ENCODE measurements around the gene C2orf15.
"Not testable (repeated sequence)": the region's sequence is repeated elsewhere in the genome, so short reads cannot be mapped to it uniquely, and the experiment has no call there.

Gene C2orf15, protein sequence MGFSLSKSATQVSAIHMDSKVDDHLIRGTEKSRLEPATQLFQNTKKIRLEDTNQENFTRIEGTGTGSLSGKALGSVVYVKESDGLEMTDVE

GRCh38 chr2:99141110-99142108 lies at the start of gene C2orf15:
TSS of gene C2orf15 (plus strand) at chr2:99141707. CDS start at chr2:99150559, 8,852 bp downstream.
- DNase-seq: peak; percentile 85

DNA sequence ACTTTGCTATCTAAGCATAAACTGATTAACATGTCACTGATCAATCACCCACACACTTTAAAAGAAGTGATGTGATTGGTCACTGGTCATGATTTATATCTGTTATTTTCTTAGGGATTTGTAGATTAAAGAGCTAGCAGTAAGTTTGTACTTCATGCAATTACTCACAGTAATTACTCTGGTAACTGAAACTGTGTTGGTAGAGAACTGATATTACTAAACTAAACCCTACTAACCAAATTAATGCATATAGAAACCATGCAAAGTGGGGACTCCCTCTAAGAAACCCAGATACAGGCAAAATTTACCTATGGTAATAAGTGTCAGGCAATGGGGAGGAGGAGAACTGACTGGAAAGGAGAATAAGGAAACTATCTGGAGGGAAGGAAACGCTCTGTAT lies 44.8 kb upstream of the C2orf15 start:
- no peak for DNase-seq

GRCh38 chr2:99101697-99102096 lies 39.8 kb upstream of the C2orf15 start:
- no peak for DNase-seq

DNA sequence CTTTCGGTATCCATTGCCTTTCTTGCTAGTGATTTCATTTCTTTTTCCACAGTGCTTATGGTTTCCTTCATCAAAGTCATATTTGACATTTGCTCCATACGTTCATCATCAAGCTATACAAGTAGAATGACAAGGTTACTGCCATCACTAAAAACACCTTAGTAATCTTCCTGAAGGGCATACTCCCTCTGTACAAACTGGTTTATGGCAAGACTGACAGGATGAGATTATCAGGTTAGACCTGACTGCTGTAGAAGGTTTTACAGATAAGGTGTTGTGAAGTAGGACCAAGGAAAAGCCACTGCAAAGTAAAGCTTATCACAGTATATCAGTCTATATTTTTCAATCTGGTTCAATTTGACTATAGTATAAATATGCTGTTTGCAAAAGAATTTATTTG lies 37.5 kb upstream of the C2orf15 start:
- DNase-seq: no peak

GRCh38 chr2:99106913-99107312 lies 34.6 kb upstream of the C2orf15 start:
- no peak for DNase-seq

GRCh38 chr2:99111236-99111635 lies 30.3 kb upstream of the C2orf15 start:
- DNase-seq: no peak

GRCh38 chr2:99111945-99112344 lies 29.6 kb upstream of the C2orf15 start:
- no peak for DNase-seq

DNA sequence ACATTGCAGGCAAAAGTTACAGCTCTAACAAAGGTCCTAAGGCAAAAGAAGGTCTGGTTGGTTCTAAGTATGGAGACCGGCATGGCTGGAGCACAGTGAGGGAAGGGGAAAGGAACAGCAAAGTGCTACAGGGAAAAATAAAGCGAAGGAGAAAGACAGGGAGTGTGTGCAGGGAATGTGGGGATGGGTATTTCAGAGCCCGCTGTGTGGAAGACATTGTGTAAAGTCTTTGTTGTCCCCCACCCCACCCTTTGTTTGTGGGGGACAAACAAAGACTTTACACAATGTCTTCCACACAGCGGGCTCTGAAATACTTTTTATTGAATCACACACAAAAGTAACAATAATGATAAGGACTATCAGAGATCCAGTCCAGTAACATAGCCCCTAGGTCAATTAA lies 28.9 kb upstream of the C2orf15 start:
- no peak for DNase-seq

DNA sequence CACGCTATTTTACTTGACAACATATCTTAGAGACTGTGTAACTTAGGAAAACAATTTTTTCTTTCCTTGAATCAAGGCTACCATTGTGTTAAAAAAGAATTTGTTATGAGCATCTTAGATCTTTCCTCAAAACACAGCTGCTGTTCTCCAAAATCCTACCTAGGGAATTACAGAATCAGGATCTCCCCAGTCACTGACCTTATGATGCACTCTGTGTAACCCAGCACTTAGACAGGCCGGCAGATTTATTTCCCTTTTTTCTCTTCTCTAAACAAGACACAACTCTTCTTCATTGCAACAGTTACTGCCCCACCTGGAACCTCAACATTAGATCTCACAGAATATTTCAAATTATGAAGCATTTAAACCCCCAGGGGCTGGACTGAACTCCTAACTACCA lies 13.5 kb upstream of the C2orf15 start:
- no peak for DNase-seq

DNA sequence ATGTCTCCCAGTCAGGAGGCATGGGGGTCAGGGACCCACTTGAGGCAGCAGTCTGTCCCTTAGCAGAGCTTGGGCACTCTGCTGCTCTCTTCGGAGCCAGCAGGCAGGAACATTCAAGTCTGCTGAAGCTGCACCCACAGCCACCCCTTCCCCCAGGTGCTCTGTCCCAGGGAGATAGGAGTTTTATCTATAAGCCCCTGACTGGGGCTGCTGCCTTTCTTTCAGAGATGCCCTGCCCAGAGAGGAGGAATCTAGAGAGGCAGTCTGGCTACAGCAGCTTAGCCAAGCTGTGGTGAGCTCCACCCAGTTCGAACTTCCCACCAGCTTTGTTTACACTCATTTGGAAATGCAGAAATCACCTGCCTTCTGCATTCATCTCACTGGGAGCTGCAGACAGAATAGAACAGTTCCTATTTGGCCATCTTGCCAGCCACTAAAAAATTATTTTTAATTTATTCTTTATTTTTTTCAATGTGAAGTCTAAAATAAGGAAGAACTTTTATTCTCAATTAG lies 6.4 kb upstream of the C2orf15 start:
- DNase-seq: not testable (repeated sequence)

DNA sequence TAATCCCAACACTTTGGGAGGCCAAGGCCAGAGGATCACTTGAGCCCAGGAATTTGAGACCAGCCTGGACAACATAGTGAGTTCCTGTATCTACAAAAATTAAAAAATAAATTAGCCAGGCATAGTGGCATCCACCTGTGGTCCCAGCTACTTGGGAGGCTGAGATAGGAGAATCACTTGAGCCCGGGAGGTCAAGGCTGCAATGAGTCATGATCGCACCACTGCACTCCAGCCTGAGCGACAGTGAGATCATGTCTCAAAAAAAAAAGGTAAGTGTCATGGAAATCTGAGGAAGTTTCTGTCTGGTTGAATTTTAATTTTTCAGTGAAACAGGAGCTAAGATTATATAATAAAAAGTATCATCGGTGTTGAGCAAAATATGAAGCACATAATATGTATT lies 2.5 kb upstream of the C2orf15 start:
- no peak for DNase-seq

DNA sequence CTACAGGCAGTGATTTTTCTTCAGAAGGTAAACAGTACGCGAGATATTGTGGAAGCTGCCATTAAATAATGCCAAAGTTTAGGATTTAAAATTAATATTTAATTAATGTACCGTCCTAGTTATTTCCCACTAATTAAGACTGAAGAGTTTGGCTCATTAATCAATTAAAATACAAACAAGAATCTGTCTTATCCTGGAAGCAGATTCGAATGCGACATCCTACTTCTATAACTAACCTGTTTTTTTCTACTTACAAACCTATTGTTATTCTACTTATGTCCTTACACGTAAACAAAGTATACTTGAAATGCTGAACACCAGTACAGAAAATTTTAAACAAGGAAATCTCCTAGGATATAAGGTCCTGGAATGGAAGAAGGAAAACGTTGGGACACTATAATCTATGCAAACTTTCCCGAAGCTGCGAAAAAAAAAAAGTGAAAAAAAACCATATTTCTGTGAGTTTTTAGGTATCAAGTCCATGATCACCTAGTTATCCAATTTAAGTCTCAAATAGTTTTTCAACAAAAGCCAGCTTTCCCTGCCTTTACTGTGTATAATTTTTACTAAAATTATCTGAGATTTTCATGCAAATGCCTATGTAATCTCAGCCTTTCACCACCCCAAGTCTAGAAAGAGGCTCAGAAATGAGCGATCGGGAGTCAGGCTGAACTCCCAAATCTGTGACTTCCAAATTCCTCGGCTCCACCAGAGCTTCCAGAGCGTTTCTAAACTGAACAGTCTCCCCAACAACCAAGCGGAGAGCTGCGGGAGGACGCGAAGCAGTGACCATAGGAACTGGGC lies 1.2 kb upstream of the C2orf15 start:
- no peak for DNase-seq

DNA sequence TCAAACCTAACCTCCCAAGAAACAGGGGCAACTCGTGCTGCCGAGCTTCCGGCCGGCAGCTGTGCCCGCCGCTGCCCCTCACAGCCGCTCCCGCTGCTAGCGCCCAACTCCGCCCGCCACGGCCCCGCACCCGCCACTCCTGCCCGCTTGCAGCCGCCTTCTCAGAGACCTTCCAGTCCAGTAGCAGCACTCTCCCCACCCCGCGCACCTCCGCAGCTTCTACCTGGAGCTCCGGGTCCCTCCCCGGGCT lies 722 bp upstream of the C2orf15 start:
- peak; percentile 51 for DNase-seq

DNA sequence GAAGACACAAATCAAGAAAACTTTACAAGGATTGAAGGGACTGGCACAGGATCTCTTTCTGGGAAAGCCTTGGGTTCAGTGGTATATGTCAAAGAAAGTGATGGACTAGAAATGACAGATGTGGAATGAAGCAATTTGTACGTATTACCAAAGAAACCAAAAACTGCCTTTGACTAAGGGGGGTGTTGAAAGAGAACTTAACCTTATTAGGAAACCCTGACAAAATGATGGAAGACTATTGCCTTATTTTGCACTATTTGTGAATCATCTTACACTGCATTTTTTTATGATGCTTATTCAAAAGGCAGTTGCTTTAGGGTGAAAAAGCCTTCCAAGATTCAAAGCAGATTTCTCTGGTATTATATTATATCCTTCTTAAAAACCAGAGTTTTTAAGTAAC lies 9.2 kb downstream of the C2orf15 start:
- no peak for DNase-seq

- DNase-seq: no peak
Measured at GRCh38 chr2:99152199-99152895, 10.8 kb downstream of the C2orf15 start.

GRCh38 chr2:99153921-99154604 lies 12.6 kb downstream of the C2orf15 start:
- DNase-seq: no peak

- DNase-seq: peak; percentile 54
Measured at GRCh38 chr2:99154643-99155536, 13.4 kb downstream of the C2orf15 start, which contains the start of the genes LIPT1 and TSGA10. TSS of gene LIPT1 (plus strand) at chr2:99154967. CDS start at chr2:99161958, 6,991 bp downstream. TSS of gene TSGA10 (minus strand) at chr2:99154942. CDS start at chr2:99109439, 45,503 bp downstream.

DNA sequence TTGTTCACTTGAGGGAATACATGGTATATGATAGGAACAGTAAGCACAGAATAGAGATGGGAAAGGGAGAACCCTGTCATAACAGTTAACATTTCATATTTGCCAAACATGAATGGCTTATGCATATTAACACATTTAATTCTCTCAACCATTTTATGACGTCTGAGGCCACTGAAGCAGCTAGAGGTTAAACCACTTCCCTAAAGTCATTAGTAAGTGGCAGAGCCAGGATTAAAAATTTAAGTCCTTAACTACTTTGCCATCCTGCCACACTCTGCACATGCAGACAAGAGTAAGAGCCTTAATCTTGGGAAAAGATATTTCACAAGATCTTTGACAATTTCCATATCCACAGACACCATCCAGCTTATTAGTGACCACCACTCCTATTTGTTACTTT lies 15.4 kb downstream of the C2orf15 start:
- DNase-seq: no peak

- DNase-seq: no peak
Measured at GRCh38 chr2:99158599-99158998, 17.1 kb downstream of the C2orf15 start.

DNA sequence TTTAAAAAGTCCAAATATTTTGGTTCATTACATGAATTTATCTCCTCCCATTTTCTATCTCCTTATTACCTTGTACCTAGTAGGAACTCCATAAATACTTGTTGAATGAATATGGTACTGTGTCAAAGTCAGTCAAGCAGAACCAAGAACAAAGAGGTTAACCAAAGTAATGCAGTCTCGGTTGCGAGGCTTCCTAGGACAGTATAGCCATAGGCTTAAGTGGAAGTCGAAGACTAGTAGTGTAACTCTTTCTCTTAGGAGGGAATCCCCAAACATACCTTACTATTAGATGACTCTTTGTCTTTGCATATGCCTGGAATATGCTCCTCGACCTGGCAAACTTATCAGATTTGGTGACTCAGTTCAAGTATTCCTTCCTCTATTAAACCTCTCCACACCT lies 18.1 kb downstream of the C2orf15 start:
- DNase-seq: no peak

DNA sequence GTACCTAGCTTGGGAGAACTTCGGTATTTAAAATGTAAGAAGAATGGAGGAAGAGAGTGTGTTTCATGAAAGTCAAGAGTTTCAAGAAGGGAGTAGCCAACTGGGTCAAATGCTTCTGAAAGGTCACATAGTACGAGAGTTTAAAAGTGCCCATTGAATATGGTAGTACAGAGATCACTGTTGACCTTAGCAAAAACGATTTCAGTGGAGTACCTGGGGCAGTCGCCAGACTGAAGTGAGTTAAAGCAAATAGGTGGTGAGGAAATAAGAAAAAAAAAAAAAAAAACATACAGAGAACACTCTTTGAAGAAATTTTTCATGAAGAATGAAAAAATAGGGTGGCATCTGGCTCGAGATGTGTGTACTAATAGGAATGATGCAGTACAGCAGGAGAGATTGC lies 24.7 kb downstream of the C2orf15 start:
- no peak for DNase-seq
